Astrocyte (in vitro differentiated cells and primary cell): ENCODE measurements around the gene TINCR.

ENCODE experiments used
- CTCF ChIP-seq: IDR thresholded peaks from 2 replicates; pipeline ENCODE4 v1.5.1; 2011; ENCODE audit warnings: low read depth, mild to moderate bottlenecking, inconsistent platforms, low read length, moderate library complexity; ENCODE audit not compliant: insufficient read depth
- EZH2 ChIP-seq: IDR thresholded peaks from 2 replicates; pipeline ENCODE4 v1.6.1; 2012; ENCODE audit warnings: mild to moderate bottlenecking, low read length, inconsistent platforms; ENCODE audit not compliant: insufficient read depth

- TF ChIP-seq CTCF (no peak), EZH2 (no peak)
Measured at GRCh38 chr19:5617080-5617479, 49.3 kb upstream of the TINCR start.
